GM19023 (cell line): Measurements from ENCODE around the gene SCN4A.
"Not testable (repeated sequence)": the region's sequence is repeated elsewhere in the genome, so short reads cannot be mapped to it uniquely, and the experiment has no call there.

Source experiments
- ATAC-seq: cut with Tn5 transposase; IDR thresholded peaks from one replicate; pipeline ENCODE4 v1.9.1; 2021; ENCODE audit warnings: mild to moderate bottlenecking, moderate library complexity; ENCODE audit not compliant: unreplicated experiment

SCN4A gene

DNA sequence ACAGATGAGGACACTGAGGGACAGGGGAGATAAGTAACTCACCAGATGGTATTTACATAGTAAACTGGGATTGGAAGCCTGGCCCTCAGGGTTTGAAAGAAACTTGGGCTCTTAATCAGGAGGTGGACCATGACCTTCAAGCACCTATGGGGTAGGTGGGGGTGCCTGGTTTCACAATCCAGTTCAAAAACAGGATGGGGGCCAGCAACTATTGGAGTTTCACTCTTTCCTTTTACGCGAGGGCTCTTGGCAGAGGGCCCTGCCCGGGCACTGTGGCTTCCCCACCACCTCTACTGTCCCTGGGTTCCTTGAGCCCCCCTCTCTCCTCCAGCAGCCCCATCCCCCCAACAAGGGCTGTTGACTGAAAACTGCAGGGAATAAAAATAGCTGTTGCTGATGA is 14.1 kb upstream of the SCN4A start:
- ATAC-seq: no peak

DNA sequence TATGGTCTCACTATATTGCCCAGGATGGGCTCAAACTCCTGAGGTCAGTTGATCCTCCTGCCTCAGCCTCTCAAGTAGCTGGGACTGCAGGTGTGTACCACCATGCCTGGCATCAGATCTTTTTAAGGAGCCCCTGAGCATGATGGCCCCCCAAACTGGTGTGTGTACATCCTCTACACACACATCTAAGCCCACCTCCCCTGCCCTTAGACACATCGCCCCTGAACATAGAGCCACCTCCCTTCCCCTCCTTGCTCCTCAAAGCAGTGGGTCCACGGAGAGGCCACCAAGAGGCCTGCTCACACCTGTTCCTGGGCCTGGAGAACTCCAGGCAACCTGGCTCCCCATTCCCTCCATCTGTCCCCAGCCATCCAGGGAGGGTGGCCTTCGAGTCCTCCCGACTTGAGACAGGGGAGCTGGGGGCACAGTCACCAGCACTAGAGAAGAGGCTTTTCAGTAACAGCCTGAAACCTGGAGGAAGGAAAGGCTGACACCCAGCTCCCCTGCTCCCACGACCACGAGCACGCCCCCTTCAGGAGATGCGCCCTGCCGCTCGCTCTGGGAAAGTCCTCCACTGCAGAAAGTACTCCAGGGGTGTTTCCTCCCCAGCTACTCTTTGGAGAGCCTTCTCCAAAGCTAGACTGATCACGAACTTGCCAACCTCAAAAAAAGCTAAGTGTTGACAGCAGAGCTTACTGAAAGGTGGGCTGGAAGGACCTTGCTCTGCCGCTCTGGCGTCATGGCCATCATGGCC is 12.8 kb upstream of the SCN4A start:
- ATAC-seq: no peak

DNA sequence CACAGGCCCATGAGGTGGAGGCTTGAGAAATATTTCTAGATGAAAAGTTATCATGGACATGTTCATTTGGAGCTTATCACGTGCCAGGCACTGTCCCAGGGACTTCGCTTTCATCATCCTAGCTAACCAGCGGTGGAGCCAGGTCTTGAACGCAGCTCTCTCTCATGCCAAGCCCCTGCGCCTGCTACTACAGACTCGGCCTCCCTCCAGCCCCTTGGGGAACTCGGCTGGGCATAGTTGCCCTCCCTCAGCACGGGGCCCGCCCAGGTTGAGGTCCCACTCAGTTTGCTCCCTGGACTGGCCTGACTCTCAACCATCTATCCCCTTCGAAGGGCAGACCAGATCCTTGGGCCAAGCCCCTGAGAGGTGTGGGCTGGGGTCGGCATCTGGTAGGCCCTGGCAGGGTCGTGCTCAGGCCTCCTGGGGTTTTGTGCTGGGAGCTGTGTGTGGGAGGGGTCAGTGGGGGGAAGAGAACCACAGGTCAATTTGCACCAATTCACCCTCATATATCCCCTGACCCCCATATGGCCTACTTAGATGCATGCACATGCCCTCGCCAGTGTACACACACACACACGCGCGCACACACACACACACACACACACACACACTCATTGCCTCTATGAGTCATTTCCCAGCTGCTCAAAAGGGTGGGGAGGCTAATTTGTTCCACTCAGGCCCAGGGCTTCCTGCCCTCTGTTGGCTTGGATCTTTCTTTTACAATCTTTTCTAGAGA is 12.1 kb upstream of the SCN4A start:
- ATAC-seq: no peak

DNA sequence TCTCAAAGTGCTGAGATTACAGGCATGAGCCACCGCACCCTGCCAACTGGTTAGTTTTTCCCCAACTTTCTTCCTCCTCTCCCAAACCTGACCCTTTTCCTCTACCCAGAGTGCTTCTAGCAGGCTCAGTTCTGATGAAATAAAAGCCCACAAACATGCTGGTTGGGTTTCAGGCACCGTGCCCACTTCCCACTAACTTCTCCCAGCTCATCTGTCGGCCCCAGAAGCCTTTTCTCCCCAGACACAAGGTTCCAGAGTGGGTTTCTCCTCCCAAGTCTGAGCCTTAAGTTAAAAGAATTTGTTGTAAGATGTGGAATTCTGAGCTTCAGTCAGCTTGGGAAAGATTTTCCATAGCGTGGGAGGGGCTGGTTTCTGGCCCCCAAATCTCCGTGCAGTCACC is 11.5 kb upstream of the SCN4A start:
- ATAC-seq: no peak

DNA sequence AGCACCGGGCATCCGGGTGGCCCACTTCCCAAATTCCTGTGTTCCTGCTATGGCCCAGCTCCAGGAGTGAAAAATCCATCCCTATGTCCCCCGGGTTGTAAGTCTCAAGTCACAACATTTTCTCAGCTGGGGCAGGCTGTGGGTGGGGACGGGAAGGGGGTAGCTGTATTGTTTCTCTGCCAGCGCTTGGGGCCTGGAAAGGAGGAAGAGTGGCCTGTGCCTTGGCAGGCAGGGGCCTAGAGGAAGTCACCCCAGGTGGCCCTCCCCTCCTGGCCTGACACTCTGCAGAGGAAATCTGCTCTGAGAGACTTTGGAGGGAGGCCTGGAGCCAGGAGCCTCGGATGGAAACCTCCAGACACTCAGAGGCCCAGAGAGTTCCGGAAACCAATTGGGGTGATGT is 10.6 kb upstream of the SCN4A start:
- ATAC-seq: no peak

DNA sequence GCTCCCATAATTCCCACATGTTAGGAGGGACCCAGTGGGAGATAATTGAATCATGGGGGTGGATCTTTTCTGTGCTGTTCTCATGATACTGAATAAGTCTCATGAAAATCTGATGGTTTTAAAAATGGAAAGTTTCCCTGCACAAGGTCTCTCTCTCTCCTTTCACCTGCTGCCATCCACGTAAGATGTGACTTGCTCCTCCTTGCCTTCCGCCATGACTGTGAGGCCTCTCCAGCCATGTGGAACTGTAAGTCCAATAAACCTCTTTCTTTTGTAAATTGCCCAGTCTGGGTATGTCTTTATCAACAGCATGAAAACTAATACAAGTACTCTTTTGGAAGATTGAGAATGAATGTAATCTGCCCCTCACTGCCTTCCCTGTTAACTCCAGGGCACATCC is 9.9 kb upstream of the SCN4A start:
- not testable (repeated sequence) for ATAC-seq

DNA sequence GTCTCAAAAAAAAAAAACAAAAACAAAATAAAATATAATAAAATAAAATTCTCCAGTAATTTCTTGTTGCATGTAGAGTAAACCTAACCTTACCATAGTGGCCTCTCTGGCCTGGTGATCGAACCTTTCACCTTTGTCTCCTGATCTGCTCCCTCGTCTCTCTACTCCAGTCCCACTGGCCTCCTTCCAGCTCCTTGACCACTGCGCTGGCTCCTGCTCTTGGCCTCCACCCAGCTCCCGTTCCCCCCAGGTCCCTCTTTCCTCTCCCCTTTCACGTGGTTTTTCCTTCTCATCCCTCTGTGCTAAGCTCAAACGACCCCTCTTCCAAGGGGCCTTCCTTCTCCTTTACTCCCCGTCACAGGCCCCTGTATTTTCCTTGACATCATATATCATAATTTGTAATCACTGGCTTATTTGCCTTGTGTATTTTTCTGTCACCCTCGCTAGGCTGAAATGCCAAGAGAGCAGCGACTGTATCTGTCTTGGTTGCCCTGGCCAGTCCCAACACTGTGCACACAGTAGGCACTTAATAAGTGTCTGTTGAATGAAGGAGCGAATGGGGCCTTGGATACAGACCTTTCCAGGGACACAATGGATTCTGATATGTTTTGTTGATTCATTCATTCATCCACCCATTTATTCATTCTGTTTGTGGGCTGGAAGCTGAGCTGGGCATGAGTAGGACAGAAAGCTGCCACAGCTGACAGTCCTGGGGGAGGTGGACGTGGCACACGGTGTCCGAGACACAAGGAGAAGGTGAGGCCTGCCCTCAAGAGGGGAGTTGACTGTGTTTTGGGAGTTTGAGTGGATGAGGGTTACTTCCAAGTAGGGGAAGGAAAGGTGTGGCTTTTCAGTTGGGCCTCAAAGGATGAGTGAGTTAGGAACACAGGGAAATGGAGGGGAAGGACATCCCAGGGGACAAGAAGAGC is 5.8 kb upstream of the SCN4A start:
- no peak for ATAC-seq

DNA sequence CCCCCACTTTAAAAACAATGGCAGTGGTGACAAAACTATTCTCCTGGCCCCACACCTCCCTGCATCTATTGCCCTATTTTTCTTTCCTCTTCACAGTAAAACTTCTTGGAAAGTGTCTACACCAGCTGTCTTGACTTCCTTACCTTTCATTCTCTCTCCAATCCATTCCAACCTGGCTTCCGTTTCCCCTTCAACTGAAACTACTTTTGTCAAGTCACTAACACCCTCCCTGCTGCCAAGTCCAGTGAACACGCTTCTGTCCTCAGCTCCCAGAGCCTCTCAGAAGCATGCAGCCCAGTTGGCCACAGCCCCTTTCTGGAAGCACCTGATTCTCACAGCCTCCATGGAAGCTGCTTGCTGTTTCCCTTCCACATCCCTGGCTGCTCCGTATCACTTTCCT is 4.0 kb upstream of the SCN4A start:
- ATAC-seq: no peak

DNA sequence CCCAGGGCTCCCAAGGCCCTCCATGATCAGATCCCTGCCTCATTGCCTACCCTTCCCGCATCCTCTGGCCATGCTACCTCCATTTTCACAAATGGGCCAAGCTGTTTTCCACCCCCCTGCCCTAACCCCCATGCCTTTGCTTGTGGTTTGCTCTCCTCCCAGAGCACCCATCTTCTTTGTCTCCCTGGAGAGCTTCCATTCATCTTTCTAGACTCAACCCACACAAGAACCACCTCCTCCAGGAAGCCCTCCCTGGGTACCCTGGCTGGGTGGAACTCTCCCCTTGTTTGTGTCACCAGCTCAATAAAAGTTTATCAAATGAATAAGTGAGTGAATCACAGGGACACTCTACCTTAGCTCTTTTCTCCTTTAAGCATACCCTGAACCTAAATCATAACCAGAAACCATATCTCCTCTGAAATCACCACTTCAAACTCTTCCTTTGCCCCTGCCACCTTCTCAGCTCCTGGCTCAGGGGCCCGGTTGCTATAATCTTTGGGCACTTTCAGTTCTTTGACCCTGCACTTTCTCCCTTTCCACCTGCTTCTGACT is 2.9 kb upstream of the SCN4A start:
- ATAC-seq: no peak

DNA sequence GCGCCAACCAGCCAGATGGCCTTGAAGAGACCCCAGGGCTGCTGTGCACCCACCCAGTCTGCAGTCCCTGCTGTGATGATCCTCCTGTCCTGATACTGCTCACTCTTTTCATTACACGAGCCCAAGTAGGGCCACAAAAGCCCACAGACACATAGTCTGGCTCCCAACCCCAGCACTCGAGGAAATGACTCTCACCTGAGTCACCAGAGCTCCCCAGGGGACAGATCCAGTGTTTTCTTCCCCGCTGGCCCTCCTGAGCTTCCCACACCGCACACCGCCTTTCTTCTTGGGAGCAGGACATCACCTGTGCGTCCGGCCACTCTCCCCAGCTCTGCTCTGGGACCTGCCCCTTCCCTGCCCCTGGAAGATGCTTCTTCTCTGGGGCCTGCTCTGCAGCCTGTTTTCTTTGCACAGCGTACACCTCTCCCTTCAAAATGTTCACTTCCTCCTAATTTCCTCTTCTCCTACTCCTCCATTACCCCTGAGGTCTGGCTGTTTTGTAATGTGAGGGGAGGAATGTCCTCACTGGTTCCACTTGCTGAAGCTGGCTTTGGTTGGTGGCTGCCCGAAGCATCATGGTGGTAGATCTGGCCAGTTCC is 2.0 kb upstream of the SCN4A start:
- ATAC-seq: no peak

DNA sequence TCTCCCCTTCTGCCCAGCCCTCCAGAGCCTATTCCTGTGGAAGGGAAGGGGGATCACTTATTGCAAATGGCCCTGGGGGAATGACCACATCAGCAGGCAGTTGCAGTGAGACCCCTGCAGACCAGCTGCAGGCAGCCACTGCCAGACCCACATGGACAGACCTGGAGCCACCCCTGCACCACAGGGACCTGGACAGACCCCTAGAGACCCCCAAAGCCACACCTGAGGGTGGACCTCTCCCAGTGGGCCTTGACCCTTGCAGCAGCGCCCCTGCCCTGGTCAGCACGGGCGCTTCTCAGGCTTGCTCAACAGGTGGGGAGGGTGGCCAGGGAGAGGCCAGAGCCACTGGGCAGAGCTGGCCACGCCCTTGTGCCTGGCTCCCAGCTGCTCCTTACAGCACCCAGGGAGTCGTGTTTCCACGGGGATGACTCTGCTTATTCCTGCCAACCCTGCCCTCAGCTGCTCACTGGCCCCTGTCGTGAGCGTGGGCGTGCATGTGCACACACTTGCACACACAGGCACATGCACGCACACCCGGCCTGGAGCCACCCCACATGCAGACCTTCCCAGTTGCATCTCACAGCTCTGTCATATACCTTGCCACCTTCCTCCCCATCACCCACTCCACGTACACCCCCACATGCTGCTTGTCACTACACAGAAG is 1.3 kb upstream of the SCN4A start:
- ATAC-seq: no peak

DNA sequence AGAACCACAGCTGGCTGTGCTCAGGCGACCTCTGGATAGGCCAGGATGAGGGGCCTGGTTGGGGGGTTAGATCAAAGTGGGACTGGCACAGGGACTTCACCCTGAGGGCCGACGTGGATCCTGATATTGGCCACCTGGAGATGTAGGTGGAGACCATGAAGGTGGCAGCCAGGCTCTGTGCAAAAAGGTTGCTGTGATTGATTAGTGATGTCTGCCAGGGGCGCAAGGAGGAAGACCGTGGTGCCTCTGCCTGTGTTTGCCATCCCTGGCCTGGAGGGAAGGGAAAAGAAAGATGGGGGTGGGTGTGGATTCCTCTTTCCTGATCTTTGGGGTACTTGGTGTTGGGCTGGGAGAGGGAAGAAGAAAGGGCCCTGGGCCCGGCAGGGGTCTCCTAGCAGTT is 529 bp upstream of the SCN4A start:
- ATAC-seq: no peak

DNA sequence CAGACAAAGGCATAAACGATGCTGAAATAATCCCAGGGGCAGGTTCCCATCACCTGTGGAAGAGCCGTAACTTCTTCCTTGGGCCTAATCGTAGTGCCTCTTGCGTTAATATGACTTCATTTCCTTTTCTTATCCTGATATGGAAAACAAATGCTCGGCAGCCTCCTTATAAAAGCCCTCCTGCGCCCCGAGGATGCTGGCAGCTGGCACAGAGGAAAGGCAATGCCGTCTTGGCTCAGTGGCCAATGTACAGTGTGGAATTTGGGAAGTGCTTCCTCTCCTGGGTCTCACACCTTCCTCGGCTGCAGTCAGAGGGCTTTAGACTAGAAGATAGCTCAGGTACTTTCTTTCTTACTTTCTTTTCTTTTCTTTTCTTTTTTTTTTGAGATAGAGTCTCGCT is 3.4 kb downstream of the SCN4A start:
- no peak for ATAC-seq

DNA sequence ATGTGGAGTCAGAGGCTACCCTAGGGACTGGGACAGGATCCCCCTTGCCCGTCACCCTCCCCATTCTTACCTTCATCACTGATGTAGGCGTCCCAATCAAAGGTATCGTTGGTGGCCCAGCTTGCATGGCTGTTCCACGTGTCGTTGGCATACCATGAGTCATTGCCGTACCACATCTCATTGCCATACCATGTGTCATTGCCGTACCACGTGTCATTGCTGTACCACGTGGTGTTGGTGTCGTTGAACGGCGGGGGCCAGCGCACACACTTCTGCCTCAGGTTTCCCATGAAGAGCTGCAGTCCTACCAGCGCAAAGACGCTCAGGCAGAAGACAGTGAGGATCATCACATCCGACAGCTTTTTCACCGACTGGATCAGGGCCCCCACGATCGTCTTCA is 4.8 kb downstream of the SCN4A start:
- ATAC-seq: no peak

DNA sequence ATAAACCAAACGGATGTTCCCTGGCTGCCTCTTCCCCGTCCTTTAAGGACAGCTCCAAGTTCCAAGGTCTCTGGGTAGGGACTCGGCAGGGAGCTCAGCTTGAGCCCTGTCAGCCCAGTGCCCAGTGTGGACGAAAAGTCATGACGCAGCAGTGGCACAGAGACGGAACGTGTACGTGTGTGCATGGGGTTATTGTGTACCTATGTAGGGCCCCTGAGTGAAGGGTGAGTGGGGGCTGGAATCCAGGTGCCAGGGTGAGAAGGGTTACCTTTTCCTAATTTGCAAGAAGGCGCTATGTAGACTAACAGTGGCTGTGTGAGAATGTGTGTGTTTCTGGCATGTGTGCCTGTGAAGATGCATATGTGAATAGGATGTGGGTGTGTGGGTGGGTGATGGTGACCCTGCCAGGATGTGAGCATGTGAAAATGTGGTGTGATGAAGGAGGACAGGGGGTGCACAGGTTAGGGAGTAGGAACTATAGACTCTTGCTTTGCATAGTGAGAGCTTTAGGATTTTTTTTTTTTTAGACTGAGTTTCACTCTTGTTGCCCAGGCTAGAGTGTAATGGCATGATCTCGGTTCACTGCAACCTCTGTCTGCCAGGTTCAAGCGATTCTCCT is 6.0 kb downstream of the SCN4A start:
- no peak for ATAC-seq

DNA sequence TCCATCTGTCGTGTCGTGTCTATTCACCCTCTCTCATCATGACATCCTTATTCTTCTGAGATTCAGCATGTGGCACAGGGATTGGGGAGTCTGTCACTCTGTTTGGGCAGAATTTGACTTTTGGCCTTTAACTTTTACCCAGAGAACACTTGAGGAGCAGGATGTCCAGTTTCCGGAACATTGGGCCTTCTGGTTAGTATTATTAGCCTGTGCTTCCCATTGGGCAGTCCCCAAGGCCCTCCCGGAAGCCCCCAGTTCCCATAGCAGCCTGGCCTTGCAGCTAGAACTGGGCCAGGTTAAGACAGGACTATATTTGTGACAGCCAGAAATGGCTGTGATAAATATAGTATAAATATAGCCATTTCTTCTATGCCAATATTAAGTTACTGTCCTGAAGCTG is 9.6 kb downstream of the SCN4A start:
- ATAC-seq: no peak

DNA sequence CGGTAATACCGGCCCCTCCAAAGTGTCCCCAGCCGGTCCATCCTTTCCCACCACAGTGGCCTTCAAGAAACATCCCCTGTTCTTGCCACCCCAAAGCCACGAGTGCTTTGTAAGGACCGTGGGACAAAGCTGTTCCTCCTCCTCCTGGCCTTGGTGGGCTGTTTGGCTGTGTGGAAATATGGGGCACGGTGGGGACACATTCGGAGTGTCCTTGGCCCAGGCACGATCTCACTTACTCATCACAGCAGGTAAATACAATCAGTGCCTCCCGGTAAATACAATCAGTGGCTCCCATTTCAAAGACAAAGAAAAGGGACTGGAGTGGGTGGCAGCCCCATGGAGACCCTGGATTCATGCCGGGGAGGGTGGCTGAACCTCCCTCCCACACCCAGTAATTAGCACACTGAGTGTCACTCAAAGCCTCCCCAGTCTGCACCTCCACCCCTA is 10.4 kb downstream of the SCN4A start:
- no peak for ATAC-seq

DNA sequence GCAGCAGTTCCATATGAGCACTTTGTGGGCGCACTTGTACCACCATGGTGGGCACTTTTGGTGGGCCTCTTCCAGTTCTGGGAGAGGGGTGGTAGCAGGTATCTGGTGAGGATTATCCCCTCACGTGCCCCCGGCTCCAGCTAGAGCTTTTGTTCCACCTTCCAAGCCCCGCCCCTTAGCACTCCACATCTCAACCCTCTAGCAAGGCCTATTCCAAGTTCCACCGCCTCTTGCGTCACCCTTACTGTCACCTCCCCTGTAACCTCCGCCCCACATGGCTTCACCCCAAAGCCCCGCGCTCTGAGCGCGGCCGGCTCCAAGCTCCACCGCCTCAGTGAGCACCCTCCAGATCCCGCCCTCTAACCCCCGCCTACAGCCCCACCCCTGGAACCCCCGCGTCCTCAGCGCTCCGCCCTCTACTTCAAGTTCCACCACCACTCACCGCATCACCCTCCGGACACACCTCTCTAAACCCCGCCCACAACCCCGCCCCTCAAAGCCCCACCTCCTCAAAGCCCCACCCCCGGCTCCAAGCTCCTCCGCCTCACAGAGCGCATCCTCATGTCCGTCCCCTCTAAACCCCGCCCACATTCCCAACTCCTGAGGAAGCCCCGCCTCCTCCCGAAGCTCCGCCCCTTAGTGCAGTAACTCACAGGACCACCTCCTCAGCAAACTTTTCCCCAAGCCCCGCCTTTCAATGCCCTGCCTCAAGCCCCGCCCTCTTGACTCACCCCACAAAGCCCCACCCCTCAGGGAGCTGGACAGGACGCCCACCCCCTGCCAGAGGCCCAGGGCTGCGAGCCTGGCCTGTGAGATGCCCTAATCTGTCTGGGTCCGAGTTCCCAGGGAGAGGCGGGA is 11.1 kb downstream of the SCN4A start:
- no peak for ATAC-seq

DNA sequence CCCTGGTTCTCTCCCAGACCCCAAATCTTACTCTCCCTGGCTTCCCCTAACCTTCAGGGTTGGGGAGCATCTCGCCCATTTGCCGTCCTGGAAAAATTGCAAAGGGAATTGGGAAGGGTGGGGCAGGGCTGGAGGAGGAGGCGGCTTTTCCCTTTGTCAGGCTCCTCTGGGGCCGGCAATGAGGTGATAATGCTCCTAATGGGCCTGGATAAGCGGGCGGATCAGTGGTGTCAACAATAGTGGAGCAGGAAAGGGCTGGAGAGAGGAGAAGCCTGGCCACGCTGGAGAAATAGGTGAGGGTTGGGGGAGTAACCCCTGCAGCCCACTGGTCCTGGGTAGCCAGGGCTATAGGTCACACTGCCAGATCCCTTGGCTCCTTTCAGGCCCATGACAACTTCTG is 12.3 kb downstream of the SCN4A start:
- ATAC-seq: no peak
